Vagina (tissue), 2 donors: ENCODE results near the gene CCL23.

Experiments used
- CTCF ChIP-seq, 3 experiments: fragments of 450-650 bp in 2 of 3; fragments of 200-600 bp in 1 of 3; sonication (generic) in 1 of 3; IDR thresholded peaks; one replicate each; pipeline ENCODE4 v1.5.1; 2017 to 2019; ENCODE audit warnings: antibody characterized with exemption in 3 of 3, mild to moderate bottlenecking in 2 of 3, moderate library complexity in 2 of 3
- POLR2A ChIP-seq, 2 donors: fragments of 450-650 bp; IDR thresholded peaks; one replicate each; pipeline ENCODE4 v1.6.1; 2017; ENCODE audit warnings: antibody characterized with exemption in 2 of 2, mild to moderate bottlenecking in 2 of 2, moderate library complexity in 2 of 2
- POLR2AphosphoS5 ChIP-seq, 2 donors: sonication (generic); formaldehyde crosslinking; IDR thresholded peaks; one replicate each; pipeline ENCODE4 v1.9.0; 2017; ENCODE audit warnings: antibody characterized with exemption in 2 of 2, mild to moderate bottlenecking in 2 of 2, low read depth in 1 of 2; ENCODE audit not compliant: insufficient read depth in 1 of 2

- TF ChIP-seq POLR2A (IDR thresholded peaks at IDR 0.05), result no peak
- TF ChIP-seq CTCF (IDR thresholded peaks at IDR 0.05), result no peak
- TF ChIP-seq POLR2AphosphoS5 (IDR thresholded peaks at IDR 0.05; ENCODE audit: insufficient read depth in 1 of 2, low read depth in 1 of 2), result no peak
Measured at GRCh38 chr17:36048066-36048465, 30.3 kb upstream of the CCL23 start.
